HFFc6 (cell line): ENCODE data around the gene SNX15. TPM values are rescaled to one million over a fixed set of nuclear protein-coding genes. Genes with fewer than 3 reads are reported as not detected.
A peak's percentile ranks its signal among the peaks of the same experiment; 100 is the strongest.

Experiments
- DNase-seq: peaks from one replicate; pipeline ENCODE4 v3.0.0-alpha.2; 2018
- H3K27ac Mint-ChIP-seq: 2 replicates; pipeline ENCODE4 v1.8.0; 2020; ENCODE audit warnings: mild to moderate bottlenecking, mixed read lengths
- H3K27me3 Mint-ChIP-seq: 2 replicates; pipeline ENCODE4 v1.8.0; 2021; ENCODE audit warnings: mild to moderate bottlenecking, moderate library complexity, mixed read lengths; ENCODE audit not compliant: insufficient read depth
- H3K36me3 Mint-ChIP-seq: 2 replicates; pipeline ENCODE4 v1.8.0; 2021; ENCODE audit warnings: low read depth, mixed read lengths
- H3K4me1 Mint-ChIP-seq: 2 replicates; pipeline ENCODE4 v1.8.0; 2020; ENCODE audit warnings: low read depth, mixed read lengths
- H3K4me3 Mint-ChIP-seq: 2 replicates; pipeline ENCODE4 v1.8.0; 2020; ENCODE audit warnings: mild to moderate bottlenecking, moderate library complexity, mixed read lengths
- H3K9me3 Mint-ChIP-seq: 2 replicates; pipeline ENCODE4 v1.8.0; 2020; ENCODE audit warnings: mild to moderate bottlenecking, mixed read lengths
- CTCF ChIP-seq: fragments of 200-600 bp; sonication (generic); IDR thresholded peaks from 2 replicates; pipeline ENCODE4 v1.5.0; 2021; ENCODE audit warnings: antibody characterized with exemption, mild to moderate bottlenecking
- total RNA-seq, 6 experiments: library from RNA; stranded (reverse); fragmentation: NEBNext Ultra II Directional; extraction: Animal tissue kit (Norgen Biotek cat#: 25700); gene quantifications; 2 replicates in 1 of 6; 3 replicates in 5 of 6; pipeline ENCODE4 v1.2.3, GENCODE V29; 2021

Gene SNX15
- total RNA-seq, 6 experiments from 2014 or later, result 18.7 to 26.6 (median 25.0) TPM

- no peak for DNase-seq
- Mint-ChIP-seq H3K36me3 (no peaks in the 10 kb centered on the region), H3K9me3 (no peaks in the 10 kb centered on the region), H3K27ac (no peak overlapping the region), H3K27me3 (no peaks in the 10 kb centered on the region), H3K4me3 (no peak overlapping the region), H3K4me1 (no peaks in the 10 kb centered on the region)
- TF ChIP-seq CTCF, result no peak
These were observed 7.2 kb downstream of the SNX15 start for GRCh38 chr11:65034423-65034822.

DNA sequence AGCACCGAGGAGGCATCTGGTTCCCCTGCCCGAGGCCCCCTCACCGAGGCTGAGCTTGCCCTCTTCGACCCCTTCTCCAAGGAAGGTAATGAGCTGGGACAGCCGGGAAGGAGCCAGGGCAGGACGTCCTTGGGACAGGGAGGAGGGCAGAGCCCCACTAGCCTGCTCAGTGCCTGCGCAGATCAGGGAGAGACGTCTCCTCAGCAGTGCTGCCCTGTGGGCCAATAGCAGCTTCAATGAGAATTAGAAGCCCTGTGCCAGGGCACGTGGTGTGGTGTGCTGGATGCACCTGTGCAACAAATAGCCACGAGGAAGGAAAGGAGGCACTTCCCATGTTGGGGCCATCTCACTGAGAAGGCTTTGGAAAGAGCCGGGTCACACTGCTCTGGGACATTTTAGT is 8.3 kb downstream of the SNX15 start:
- H3K36me3 Mint-ChIP-seq, result no peaks in the 10 kb centered on the region
- H3K27ac Mint-ChIP-seq, result no peak overlapping the region
- no peak for TF ChIP-seq CTCF
- no peak overlapping the region for H3K4me3 Mint-ChIP-seq
- no peaks in the 10 kb centered on the region for H3K4me1 Mint-ChIP-seq
- H3K27me3 Mint-ChIP-seq, result no peaks in the 10 kb centered on the region
- H3K9me3 Mint-ChIP-seq, result no peaks in the 10 kb centered on the region
- DNase-seq, result no peak

GRCh38 chr11:65036931-65037330 is 9.7 kb downstream of the SNX15 start:
- H3K27ac Mint-ChIP-seq, result no peak overlapping the region
- DNase-seq, result no peak
- H3K9me3 Mint-ChIP-seq, result no peaks in the 10 kb centered on the region
- TF ChIP-seq CTCF, result no peak
- H3K36me3 Mint-ChIP-seq, result no peaks in the 10 kb centered on the region
- no peak overlapping the region for H3K4me3 Mint-ChIP-seq
- H3K4me1 Mint-ChIP-seq, result no peaks in the 10 kb centered on the region
- H3K27me3 Mint-ChIP-seq, result no peaks in the 10 kb centered on the region

GRCh38 chr11:65040520-65040846 is 13.2 kb downstream of the SNX15 start:
- peak overlapping the region; percentile 80 for H3K27ac Mint-ChIP-seq
- no peaks in the 10 kb centered on the region for H3K27me3 Mint-ChIP-seq
- TF ChIP-seq CTCF, result no peak

DNA sequence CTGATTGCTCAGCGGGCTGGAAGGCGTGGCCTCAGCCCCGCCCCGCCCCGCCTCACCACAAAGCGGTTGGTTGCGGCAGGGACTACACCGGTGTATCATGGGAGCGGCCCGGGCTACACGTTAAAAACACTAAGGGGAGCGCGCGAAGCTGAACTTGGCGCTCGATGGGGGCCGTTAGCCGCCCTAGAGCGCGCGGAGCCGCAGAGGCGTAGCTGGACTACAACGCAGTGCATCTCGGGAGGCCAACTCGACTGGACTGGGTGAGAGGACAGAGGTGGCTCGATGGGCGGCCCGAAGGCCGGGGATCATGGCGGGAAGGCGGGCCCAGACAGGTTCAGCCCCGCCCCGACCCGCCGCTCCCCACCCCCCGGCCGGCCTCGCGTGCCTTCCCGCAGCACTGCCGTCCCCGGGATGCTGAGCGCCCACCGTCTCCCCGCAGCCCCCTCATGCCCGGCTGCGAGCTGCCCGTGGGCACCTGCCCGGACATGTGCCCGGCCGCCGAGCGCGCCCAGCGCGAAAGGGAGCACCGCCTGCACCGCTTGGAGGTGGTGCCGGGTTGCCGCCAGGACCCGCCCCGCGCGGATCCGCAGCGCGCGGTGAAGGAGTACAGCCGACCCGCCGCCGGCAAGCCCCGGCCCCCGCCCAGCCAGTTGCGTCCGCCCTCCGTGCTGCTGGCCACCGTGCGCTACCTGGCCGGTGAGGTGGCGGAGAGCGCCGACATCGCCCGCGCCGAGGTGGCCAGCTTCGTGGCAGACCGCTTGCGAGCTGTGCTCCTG is 13.8 kb downstream of the SNX15 start, which contains the start of gene SAC3D1:
SAC3D1 (plus strand) TSS at position 364 of the 776 bp plus-strand sequence; CDS start at position 447, 83 bp downstream.
- DNase-seq, result peak; percentile 95
- Mint-ChIP-seq H3K4me3 (peak within 1 kb of the TSS; percentile 92), H3K36me3 (peaks cover 7% of the 10 kb centered on the region), H3K27ac (peak within 1 kb of the TSS; percentile 80), H3K4me1 (peaks cover 27% of the 10 kb centered on the region), H3K27me3 (no peaks in the 10 kb centered on the region), H3K9me3 (no peaks in the 10 kb centered on the region)
- peak; percentile 20; the same call in 1 of the 2 replicates for TF ChIP-seq CTCF

More at GRCh38 chr11:65040520-65040846, 13.2 kb downstream of the SNX15 start:
- H3K36me3 Mint-ChIP-seq, result peaks cover 7% of the 10 kb centered on the region
- no peaks in the 10 kb centered on the region for H3K9me3 Mint-ChIP-seq
- H3K4me3 Mint-ChIP-seq, result peak overlapping the region; percentile 88
- peaks cover 27% of the 10 kb centered on the region for H3K4me1 Mint-ChIP-seq
- no peak for DNase-seq
